Measurements from ENCODE around the gene UBL5. TPM values are rescaled to one million over a fixed set of nuclear protein-coding genes. Genes with fewer than 3 reads are reported as not detected.
"Not testable (repeated sequence)": the region's sequence is repeated elsewhere in the genome, so short reads cannot be mapped to it uniquely, and the experiment has no call there.

UBL5 gene
- total RNA-seq, 6 experiments from 2014 or later: 152 to 303 (median 168) TPM

DNA sequence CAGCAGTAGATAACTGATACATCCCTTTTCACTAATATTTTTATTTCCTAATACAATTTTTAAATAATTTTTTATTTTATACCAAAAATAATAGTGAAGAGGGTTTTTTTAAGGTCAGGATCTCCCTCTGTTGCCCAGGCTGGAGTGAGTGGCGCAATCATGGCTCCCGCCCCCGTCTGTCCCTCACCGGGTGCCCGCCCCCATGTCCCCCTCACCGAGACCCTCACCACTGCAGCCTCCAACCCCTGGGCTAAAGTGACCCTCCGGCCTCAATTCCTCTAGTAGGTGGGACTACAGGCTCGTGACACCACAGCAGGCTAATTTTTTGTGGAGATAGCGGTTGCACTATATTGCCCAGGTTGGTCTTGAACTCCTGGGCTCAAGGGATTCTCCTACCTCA is 41.4 kb upstream of the UBL5 start:
- Histone ChIP-seq H3K9me3 (no peaks in the 10 kb centered on the region), H3K4me1 (peaks cover 0 to 15% (median 2%) of the 10 kb centered on the region in 4 donors), H3K27me3 (no peaks in the 10 kb centered on the region), H3K27ac (peak overlapping the region; percentile 81 to 92 (median 90)), H3K4me3 (peak overlapping the region; percentile 55 to 75 (median 73)), H3K36me3 (no peaks in the 10 kb centered on the region)
- intact Hi-C loops (cut with DNase I): loop anchor here (5.0 kb wide), 2 partner anchors 159 to 164 kb away; partner anchors contain the start of gene ZNF561 (in 1 of the 2)
- 50% methylated on average over 7 of the region's 9 CpGs for WGBS (ENCODE audit: insufficient coverage, low coverage, low lambda C conversion rate, missing lambda C conversion rate)
- ATAC-seq: no peak
- TF ChIP-seq CTCF (IDR thresholded peaks at IDR 0.05) (no peak), POLR2A (IDR thresholded peaks at IDR 0.05) (no peak)
- DNase-seq: peak in 1 of 3 donors; percentile 58

DNA sequence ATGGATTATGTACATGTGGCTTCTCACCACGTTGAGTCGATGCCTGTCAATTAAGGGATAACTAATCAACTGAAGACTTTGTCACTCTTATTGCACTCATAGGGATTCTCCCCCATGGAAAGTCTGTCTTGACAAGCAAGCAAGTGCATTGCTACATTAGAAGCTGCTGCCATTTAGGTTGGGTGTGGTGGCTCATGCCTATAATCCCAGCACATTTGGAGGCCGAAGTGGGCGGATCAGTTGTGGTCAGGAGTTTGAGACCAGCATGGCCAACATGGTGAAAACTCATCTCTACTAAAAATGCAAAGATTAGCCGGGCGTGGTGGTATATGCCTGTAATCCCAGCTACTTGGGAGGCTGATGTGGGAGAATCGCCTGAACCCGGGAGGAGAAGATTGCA is 40.9 kb upstream of the UBL5 start:
- H3K9me3 ChIP-seq: no peaks in the 10 kb centered on the region
- TF ChIP-seq CTCF (IDR thresholded peaks at IDR 0.05): no peak
- TF ChIP-seq POLR2A (IDR thresholded peaks at IDR 0.05): no peak
- H3K36me3 ChIP-seq: no peaks in the 10 kb centered on the region
- no peak for DNase-seq
- intact Hi-C loops (cut with DNase I): loop anchor here (5.0 kb wide), 2 partner anchors 160 to 165 kb away; partner anchors contain the start of gene ZNF561 (in 1 of the 2)
- H3K27ac ChIP-seq: peak overlapping the region in 1 of 3 donors; percentile 90
- H3K27me3 ChIP-seq: no peaks in the 10 kb centered on the region
- H3K4me1 ChIP-seq: peaks cover 0 to 16% (median 2%) of the 10 kb centered on the region in 4 donors
- WGBS (ENCODE audit: insufficient coverage, low coverage, low lambda C conversion rate, missing lambda C conversion rate): 93% methylated on average over 4 of the region's 8 CpGs
- ATAC-seq: no peak
- H3K4me3 ChIP-seq: no peak overlapping the region

DNA sequence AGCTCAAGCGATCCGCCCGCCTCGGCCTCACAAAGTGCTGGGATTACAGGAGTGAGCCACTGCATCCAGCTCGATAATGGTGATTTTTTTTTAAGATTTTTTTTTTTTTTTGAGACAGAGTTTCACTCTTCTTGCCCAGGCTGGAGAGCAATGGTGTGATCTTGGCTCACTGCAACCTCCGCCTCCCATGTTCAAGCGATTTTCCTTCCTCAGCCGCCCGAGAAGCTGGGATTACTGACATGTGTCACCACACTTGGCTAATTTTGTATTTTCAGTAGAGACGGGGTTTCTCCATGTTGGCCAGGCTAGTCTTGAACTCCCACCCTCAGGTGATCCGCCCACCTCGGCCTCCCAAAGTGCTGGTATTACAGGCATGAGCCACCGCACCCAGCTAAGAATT is 39.1 kb upstream of the UBL5 start:
- not testable (repeated sequence) for H3K27me3 ChIP-seq, DNase-seq, ATAC-seq, H3K27ac ChIP-seq, H3K4me3 ChIP-seq, H3K36me3 ChIP-seq, H3K9me3 ChIP-seq
- intact Hi-C loops (cut with DNase I): loop anchor here (5.0 kb wide), 2 partner anchors 161 to 166 kb away; partner anchors contain the start of gene ZNF561 (in 1 of the 2)
- peaks cover 0 to 16% (median 2%) of the 10 kb centered on the region in 4 donors for H3K4me1 ChIP-seq
- WGBS (ENCODE audit: insufficient coverage, low coverage, low lambda C conversion rate, missing lambda C conversion rate): 79% methylated on average over 9 of the region's 13 CpGs

GRCh38 chr19:9789066-9789465 is 38.7 kb upstream of the UBL5 start:
- intact Hi-C loops (cut with DNase I): loop anchor here (5.0 kb wide), 2 partner anchors 162 to 167 kb away; partner anchors contain the start of gene ZNF561 (in 1 of the 2)
- no peaks in the 10 kb centered on the region for H3K36me3 ChIP-seq
- no peak overlapping the region for H3K27ac ChIP-seq
- H3K9me3 ChIP-seq: no peaks in the 10 kb centered on the region
- WGBS (ENCODE audit: insufficient coverage, low coverage, low lambda C conversion rate, missing lambda C conversion rate): 73% methylated on average over 9 of the region's 11 CpGs
- DNase-seq (peak in 1 of 3 donors; percentile 51), ATAC-seq (no peak)
- H3K4me3 ChIP-seq: no peak overlapping the region
- peaks cover 0 to 14% (median 2%) of the 10 kb centered on the region in 4 donors for H3K4me1 ChIP-seq
- TF ChIP-seq CTCF (IDR thresholded peaks at IDR 0.05) (no peak), POLR2A (IDR thresholded peaks at IDR 0.05) (no peak)
- no peaks in the 10 kb centered on the region for H3K27me3 ChIP-seq

DNA sequence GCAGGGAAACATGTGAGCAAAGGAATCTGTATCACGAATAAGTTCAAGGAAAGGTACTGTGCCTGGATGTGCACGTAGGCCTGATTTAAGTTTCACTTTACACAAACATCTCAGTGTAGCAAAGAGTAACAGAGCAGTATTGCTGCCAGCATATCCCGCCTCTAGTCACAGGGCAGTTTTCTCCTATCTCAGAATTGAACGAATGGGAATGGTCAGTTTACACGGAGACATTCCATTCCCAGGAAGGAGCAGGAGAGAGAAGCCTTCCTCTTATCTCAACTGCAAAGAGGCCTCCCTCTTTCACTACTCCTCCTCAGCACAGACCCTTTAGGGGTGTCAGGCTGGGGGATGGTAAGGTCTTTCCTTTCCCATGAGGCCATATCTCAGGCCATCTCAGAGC is 38.1 kb upstream of the UBL5 start:
- not testable (repeated sequence) for H3K27me3 ChIP-seq, H3K36me3 ChIP-seq, ATAC-seq, H3K4me1 ChIP-seq, H3K27ac ChIP-seq, H3K4me3 ChIP-seq, DNase-seq, H3K9me3 ChIP-seq
- 29% methylated on average over 5 of the region's 5 CpGs for WGBS (ENCODE audit: insufficient coverage, low coverage, low lambda C conversion rate, missing lambda C conversion rate)
- intact Hi-C loops (cut with DNase I): loop anchor here (5.0 kb wide), 2 partner anchors 162 to 167 kb away; partner anchors contain the start of gene ZNF561 (in 1 of the 2)

GRCh38 chr19:9791073-9791367 is 36.7 kb upstream of the UBL5 start:
- H3K9me3 ChIP-seq; DNase-seq; ATAC-seq; intact Hi-C loops (cut with DNase I); H3K27me3 ChIP-seq; H3K27ac ChIP-seq; H3K36me3 ChIP-seq; H3K4me1 ChIP-seq: not testable (repeated sequence)
- 73% methylated on average over 2 of the region's 6 CpGs for WGBS (ENCODE audit: insufficient coverage, low coverage, low lambda C conversion rate, missing lambda C conversion rate)
- peak overlapping the region in 1 of 3 donors; percentile 39 for H3K4me3 ChIP-seq

All from right lobe of liver (tissue), 6 donors.